K562 (cell line): ENCODE measurements around the gene SSBP2. TPM values are rescaled to one million over a fixed set of nuclear protein-coding genes. Genes with fewer than 3 reads are reported as not detected.

Experiments
- DDX20 ChIP-seq: fragments of 450-650 bp; IDR thresholded peaks from 2 replicates; pipeline ENCODE4 v1.6.1; 2016; ENCODE audit warnings: missing genetic modification characterization, low read depth, mild to moderate bottlenecking, missing compliant biosample characterization, moderate library complexity
- FOXJ3 ChIP-seq: sonication (generic); formaldehyde crosslinking; IDR thresholded peaks from 2 replicates; pipeline ENCODE4 v1.4.0; 2020; ENCODE audit warnings: mild to moderate bottlenecking, missing genetic modification reagents
- HDGF ChIP-seq: fragments of 450-650 bp; IDR thresholded peaks from 2 replicates; pipeline ENCODE4 v1.6.1; 2016
- ILK ChIP-seq: fragments of 450-650 bp; IDR thresholded peaks from 2 replicates; pipeline ENCODE4 v1.6.1; 2016; ENCODE audit warnings: missing genetic modification characterization, low read depth, mild to moderate bottlenecking, missing compliant biosample characterization, moderate library complexity, borderline replicate concordance
- MAFG ChIP-seq: fragments of 450-650 bp; conservative IDR thresholded peaks from 2 replicates; pipeline ENCODE4 v1.6.1; 2016; ENCODE audit warnings: missing genetic modification characterization, missing compliant biosample characterization
- MTA2 ChIP-seq: fragments of 450-650 bp; IDR thresholded peaks from 2 replicates; pipeline ENCODE4 v1.6.1; 2016; ENCODE audit warnings: low read depth
- PCBP1 ChIP-seq: fragments of 200-400 bp; formaldehyde crosslinking; IDR thresholded peaks from 2 replicates; pipeline ENCODE4 v1.6.1; 2018; ENCODE audit warnings: mild to moderate bottlenecking, low read depth, low read length; ENCODE audit not compliant: poor library complexity, severe bottlenecking
- SMAD3 ChIP-seq: fragments of 450-650 bp; formaldehyde crosslinking; conservative IDR thresholded peaks from 2 replicates; pipeline ENCODE4 v1.4.0; 2020; ENCODE audit warnings: mild to moderate bottlenecking
- SMARCB1 ChIP-seq: IDR thresholded peaks from 2 replicates; pipeline ENCODE4 v1.6.1; 2011; ENCODE audit warnings: improper control_type of control experiment, low read depth; ENCODE audit not compliant: insufficient read length
- SMARCE1 ChIP-seq: fragments of 450-650 bp; IDR thresholded peaks from 2 replicates; pipeline ENCODE4 v1.7.1; 2016; ENCODE audit warnings: mild to moderate bottlenecking
- TBL1XR1 ChIP-seq, 2 experiments: IDR thresholded peaks; 2 replicates each; pipeline ENCODE4 v1.6.1; 2012; ENCODE audit warnings: improper control_type of control experiment in 2 of 2, low read length in 2 of 2, mild to moderate bottlenecking in 1 of 2
- U2AF2 ChIP-seq: fragments of 200-400 bp; formaldehyde crosslinking; optimal IDR thresholded peaks from 2 replicates; pipeline ENCODE3; 2017; ENCODE audit warnings: low read depth, mild to moderate bottlenecking, low read length
- ZC3H11A ChIP-seq: IDR thresholded peaks from 2 replicates; pipeline ENCODE4 v1.6.1; 2012; ENCODE audit warnings: low read depth, low read length, improper control_type of control experiment
- ZNF184 ChIP-seq: sonication (generic); formaldehyde crosslinking; IDR thresholded peaks from 2 replicates; pipeline ENCODE4 v1.5.0; 2020; ENCODE audit warnings: missing genetic modification reagents
- polyA plus RNA-seq, 8 experiments: library from polyadenylated mRNA; depleted of rRNA in 4 of 8; stranded (reverse) in 5 of 8; unstranded in 3 of 8; fragments of >200 nt; fragmentation: Nextera tagmentation in 2 of 8; fragmentation: Illumina TruSeq in 1 of 8; extraction: Ambion mirVana in 2 of 8; extraction: Trizol in 1 of 8; gene quantifications; 2 replicates each; pipeline versions ENCODE4 v1.2.1 to v1.2.3, GENCODE V29; 2011 to 2014; ENCODE audit warnings: inconsistent platforms in 1 of 8, missing spikeins in 1 of 8
- total RNA-seq, 7 experiments: library from RNA; depleted of rRNA in 6 of 7; stranded (reverse); fragments of >200 nt in 6 of 7; fragmentation: Illumina TruSeq in 2 of 7; extraction: Trizol in 2 of 7; gene quantifications; 2 replicates each; pipeline versions ENCODE4 v1.2.1 to v1.2.3, GENCODE V29; 2011 to 2021; ENCODE audit warnings: low replicate concordance in 1 of 7
- TF ChIP-seq, protein P1 (sequence below): IDR thresholded peaks from 2 replicates; pipeline ENCODE4 v1.6.1; 2011; ENCODE audit not compliant: insufficient read length; ENCODE audit errors: extremely low read depth
- TF ChIP-seq, protein P2 (sequence below): fragments of 250-450 bp; sonication (Bioruptor Pico); IDR thresholded peaks from 2 replicates; pipeline ENCODE4 v1.8.0; 2021; ENCODE audit warnings: mild to moderate bottlenecking, moderate library complexity
- TF ChIP-seq, protein P3 (sequence below): sonication (generic); formaldehyde crosslinking; IDR thresholded peaks from 2 replicates; pipeline ENCODE4 v1.8.0; 2022; ENCODE audit warnings: missing genetic modification reagents, mild to moderate bottlenecking, borderline replicate concordance
- TF ChIP-seq, protein P4 (sequence below), 2 experiments: fragments of 450-650 bp; IDR thresholded peaks; 2 replicates each; pipeline ENCODE4 v1.6.1; 2016
- TF ChIP-seq, protein P5 (sequence below): fragments of 250-450 bp; sonication (Bioruptor Pico); IDR thresholded peaks from 2 replicates; pipeline ENCODE4 v1.4.0; 2020; ENCODE audit warnings: mild to moderate bottlenecking, moderate library complexity
- TF ChIP-seq, protein P6 (sequence below): fragments of 250-450 bp; sonication (Bioruptor Pico); IDR thresholded peaks from 2 replicates; pipeline ENCODE4 v1.9.0; 2021; ENCODE audit warnings: mild to moderate bottlenecking

The SSBP2 gene
- total and polyA plus RNA-seq, 9 of the 15 experiments (the other 6 are each of a cell fraction or from before 2014, with no cell fraction given), result 22.3 to 133 (median 42.1) TPM

DNA sequence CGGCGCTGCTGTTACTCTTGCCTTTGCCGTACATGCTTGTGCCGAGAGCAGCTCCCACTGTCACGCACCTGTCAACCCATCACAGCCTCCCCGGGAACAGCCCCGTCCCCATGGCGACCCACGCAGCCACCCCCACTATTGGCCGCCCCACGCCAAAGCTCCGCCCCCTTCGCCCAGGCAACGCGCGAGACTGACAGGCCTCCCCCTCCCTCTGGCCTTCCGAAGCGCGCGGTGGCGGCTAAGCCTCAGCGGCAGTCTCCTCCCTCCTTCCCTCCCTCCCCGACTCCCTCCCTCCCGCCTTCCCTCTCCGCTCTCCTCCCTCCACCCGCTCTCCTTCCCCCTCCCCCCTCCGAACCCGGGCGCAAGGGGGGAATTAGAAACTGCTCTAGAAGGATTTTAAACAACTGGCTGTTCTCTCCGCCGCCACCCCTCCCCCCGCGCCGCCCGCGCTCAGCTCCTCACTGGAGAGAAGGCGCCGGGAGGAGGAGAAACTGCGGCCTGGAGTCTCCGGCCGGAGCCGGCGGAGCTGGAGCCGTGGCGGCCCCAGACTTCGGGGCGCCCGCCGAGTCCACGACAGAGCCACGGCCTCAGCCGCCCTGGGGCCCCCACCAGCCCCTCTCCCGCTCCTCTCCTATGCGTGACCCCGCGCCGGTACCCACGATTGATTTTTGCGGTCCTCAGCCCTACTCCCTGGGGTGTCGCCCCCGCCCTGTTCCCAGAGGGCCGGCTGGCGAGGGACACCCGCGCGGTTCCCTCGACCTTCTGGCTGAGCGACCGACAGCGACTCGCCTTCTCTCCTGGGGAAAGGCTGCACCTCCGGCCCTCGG, at the start of gene SSBP2 (continued):
- TF ChIP-seq DDX20 (tag) (no peak), PCBP1 (peak; percentile 94), SMARCB1 (no peak), MTA2 (no peak), TBL1XR1 (IDR thresholded peaks at IDR 0.05; ENCODE audit: low read length in 2 of 2) (peak in 1 of 2 experiments; percentile 88; a peak in 2 of 4 replicates), ZNF184 (CRISPR knock-in tag) (no peak), MAFG (no peak), U2AF2 (no peak), ZC3H11A (no peak), HDGF (no peak), SMARCE1 (peak; percentile 41; the same call in 1 of the 2 replicates), FOXJ3 (no peak), SMAD3 (CRISPR knock-in tag) (no peak), ILK (no peak)
- TF ChIP-seq, protein P1, sequence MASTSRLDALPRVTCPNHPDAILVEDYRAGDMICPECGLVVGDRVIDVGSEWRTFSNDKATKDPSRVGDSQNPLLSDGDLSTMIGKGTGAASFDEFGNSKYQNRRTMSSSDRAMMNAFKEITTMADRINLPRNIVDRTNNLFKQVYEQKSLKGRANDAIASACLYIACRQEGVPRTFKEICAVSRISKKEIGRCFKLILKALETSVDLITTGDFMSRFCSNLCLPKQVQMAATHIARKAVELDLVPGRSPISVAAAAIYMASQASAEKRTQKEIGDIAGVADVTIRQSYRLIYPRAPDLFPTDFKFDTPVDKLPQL, result no peak
- TF ChIP-seq, protein P2, sequence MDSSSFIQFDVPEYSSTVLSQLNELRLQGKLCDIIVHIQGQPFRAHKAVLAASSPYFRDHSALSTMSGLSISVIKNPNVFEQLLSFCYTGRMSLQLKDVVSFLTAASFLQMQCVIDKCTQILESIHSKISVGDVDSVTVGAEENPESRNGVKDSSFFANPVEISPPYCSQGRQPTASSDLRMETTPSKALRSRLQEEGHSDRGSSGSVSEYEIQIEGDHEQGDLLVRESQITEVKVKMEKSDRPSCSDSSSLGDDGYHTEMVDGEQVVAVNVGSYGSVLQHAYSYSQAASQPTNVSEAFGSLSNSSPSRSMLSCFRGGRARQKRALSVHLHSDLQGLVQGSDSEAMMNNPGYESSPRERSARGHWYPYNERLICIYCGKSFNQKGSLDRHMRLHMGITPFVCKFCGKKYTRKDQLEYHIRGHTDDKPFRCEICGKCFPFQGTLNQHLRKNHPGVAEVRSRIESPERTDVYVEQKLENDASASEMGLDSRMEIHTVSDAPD (CRISPR knock-in tag), result no peak
- TF ChIP-seq, protein P3, sequence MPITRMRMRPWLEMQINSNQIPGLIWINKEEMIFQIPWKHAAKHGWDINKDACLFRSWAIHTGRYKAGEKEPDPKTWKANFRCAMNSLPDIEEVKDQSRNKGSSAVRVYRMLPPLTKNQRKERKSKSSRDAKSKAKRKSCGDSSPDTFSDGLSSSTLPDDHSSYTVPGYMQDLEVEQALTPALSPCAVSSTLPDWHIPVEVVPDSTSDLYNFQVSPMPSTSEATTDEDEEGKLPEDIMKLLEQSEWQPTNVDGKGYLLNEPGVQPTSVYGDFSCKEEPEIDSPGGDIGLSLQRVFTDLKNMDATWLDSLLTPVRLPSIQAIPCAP (CRISPR knock-in tag), result no peak
- TF ChIP-seq, protein P4, sequence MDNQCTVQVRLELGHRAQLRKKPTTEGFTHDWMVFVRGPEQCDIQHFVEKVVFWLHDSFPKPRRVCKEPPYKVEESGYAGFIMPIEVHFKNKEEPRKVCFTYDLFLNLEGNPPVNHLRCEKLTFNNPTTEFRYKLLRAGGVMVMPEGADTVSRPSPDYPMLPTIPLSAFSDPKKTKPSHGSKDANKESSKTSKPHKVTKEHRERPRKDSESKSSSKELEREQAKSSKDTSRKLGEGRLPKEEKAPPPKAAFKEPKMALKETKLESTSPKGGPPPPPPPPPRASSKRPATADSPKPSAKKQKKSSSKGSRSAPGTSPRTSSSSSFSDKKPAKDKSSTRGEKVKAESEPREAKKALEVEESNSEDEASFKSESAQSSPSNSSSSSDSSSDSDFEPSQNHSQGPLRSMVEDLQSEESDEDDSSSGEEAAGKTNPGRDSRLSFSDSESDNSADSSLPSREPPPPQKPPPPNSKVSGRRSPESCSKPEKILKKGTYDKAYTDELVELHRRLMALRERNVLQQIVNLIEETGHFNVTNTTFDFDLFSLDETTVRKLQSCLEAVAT (IDR thresholded peaks at IDR 0.05), result peak in 1 of 2 experiments; percentile 93; a peak in 2 of 4 replicates
- TF ChIP-seq, protein P5, sequence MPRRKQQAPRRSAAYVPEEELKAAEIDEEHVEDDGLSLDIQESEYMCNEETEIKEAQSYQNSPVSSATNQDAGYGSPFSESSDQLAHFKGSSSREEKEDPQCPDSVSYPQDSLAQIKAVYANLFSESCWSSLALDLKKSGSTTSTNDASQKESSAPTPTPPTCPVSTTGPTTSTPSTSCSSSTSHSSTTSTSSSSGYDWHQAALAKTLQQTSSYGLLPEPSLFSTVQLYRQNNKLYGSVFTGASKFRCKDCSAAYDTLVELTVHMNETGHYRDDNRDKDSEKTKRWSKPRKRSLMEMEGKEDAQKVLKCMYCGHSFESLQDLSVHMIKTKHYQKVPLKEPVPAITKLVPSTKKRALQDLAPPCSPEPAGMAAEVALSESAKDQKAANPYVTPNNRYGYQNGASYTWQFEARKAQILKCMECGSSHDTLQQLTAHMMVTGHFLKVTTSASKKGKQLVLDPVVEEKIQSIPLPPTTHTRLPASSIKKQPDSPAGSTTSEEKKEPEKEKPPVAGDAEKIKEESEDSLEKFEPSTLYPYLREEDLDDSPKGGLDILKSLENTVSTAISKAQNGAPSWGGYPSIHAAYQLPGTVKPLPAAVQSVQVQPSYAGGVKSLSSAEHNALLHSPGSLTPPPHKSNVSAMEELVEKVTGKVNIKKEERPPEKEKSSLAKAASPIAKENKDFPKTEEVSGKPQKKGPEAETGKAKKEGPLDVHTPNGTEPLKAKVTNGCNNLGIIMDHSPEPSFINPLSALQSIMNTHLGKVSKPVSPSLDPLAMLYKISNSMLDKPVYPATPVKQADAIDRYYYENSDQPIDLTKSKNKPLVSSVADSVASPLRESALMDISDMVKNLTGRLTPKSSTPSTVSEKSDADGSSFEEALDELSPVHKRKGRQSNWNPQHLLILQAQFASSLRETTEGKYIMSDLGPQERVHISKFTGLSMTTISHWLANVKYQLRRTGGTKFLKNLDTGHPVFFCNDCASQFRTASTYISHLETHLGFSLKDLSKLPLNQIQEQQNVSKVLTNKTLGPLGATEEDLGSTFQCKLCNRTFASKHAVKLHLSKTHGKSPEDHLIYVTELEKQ (CRISPR knock-in tag), result no peak
- TF ChIP-seq, protein P6, sequence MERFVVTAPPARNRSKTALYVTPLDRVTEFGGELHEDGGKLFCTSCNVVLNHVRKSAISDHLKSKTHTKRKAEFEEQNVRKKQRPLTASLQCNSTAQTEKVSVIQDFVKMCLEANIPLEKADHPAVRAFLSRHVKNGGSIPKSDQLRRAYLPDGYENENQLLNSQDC (CRISPR knock-in tag), result no peak
